ENCODE results near the gene CCNDBP1. TPM values are rescaled to one million over a fixed set of nuclear protein-coding genes. Genes with fewer than 3 reads are reported as not detected.

The CCNDBP1 gene
- total RNA-seq, 4 donors from 2014 or later = 32.4 to 108 (median 92.6) TPM

GRCh38 chr15:43198992-43199391, 13.8 kb downstream of the CCNDBP1 start:
- in situ Hi-C loops (cut with MboI; ENCODE audit: low sequenced_read_pairs in 4 of 4) = no loop called here
- intact Hi-C loops (cut with DNase I; ENCODE audit: low total_unique reads) = no loop called here

GRCh38 chr15:43199945-43200488, 14.8 kb downstream of the CCNDBP1 start:
- Histone ChIP-seq H3K4me1 (peaks cover 19 to 25% of the 10 kb centered on the region in 2 donors), H3K9me3 (no peaks in the 10 kb centered on the region), H3K27ac (no peak overlapping the region), H3K4me3 (no peak overlapping the region), H3K36me3 (peaks cover 0 to 10% of the 10 kb centered on the region in 2 donors), H3K27me3 (no peaks in the 10 kb centered on the region)
- TF ChIP-seq POLR2A (IDR thresholded peaks at IDR 0.05) (no peak), CTCF (IDR thresholded peaks at IDR 0.05 in 4 of 5, conservative IDR thresholded peaks at IDR 0.05 in 1 of 5) (no peak)
- intact Hi-C loops (cut with DNase I; ENCODE audit: low total_unique reads) = loop anchor here (10.0 kb wide), 1 partner anchor 495 kb away; no protein-coding TSS in a partner anchor
- ATAC-seq = no peak
- in situ Hi-C loops (cut with MboI; ENCODE audit: low sequenced_read_pairs in 4 of 4) = no loop called here
- no peak for DNase-seq

More at GRCh38 chr15:43198992-43199391, 13.8 kb downstream of the CCNDBP1 start:
- H3K9me3 ChIP-seq = no peaks in the 10 kb centered on the region
- no peaks in the 10 kb centered on the region for H3K27me3 ChIP-seq
- peaks cover 0 to 14% of the 10 kb centered on the region in 2 donors for H3K36me3 ChIP-seq
- no peak for ATAC-seq
- H3K27ac ChIP-seq = no peak overlapping the region
- DNase-seq = no peak
- H3K4me1 ChIP-seq = peaks cover 29 to 32% of the 10 kb centered on the region in 2 donors
- H3K4me3 ChIP-seq = no peak overlapping the region
- no peak for TF ChIP-seq POLR2A (IDR thresholded peaks at IDR 0.05)
- no peak for TF ChIP-seq CTCF (IDR thresholded peaks at IDR 0.05 in 4 of 5, conservative IDR thresholded peaks at IDR 0.05 in 1 of 5)

GRCh38 chr15:43204016-43204901, 19.1 kb downstream of the CCNDBP1 start:
- intact Hi-C loops (cut with DNase I; ENCODE audit: low total_unique reads) = loop anchor here (1.0 to 10.0 kb wide), 2 partner anchors 17 to 499 kb away; no protein-coding TSS in a partner anchor
- in situ Hi-C loops (cut with MboI; ENCODE audit: low sequenced_read_pairs in 4 of 4) = no loop called here

GRCh38 chr15:43206054-43206453, 20.9 kb downstream of the CCNDBP1 start:
- in situ Hi-C loops (cut with MboI; ENCODE audit: low sequenced_read_pairs in 4 of 4) = no loop called here
- ATAC-seq (no peak), DNase-seq (no peak)
- intact Hi-C loops (cut with DNase I; ENCODE audit: low total_unique reads) = loop anchor here (10.0 kb wide), 1 partner anchor 501 kb away; no protein-coding TSS in a partner anchor
- no peak overlapping the region for H3K4me3 ChIP-seq
- peaks cover 0 to 5% of the 10 kb centered on the region in 2 donors for H3K4me1 ChIP-seq
- TF ChIP-seq POLR2A (IDR thresholded peaks at IDR 0.05) (no peak), CTCF (IDR thresholded peaks at IDR 0.05 in 4 of 5, conservative IDR thresholded peaks at IDR 0.05 in 1 of 5) (no peak)
- H3K27ac ChIP-seq = no peak overlapping the region
- H3K36me3 ChIP-seq = no peaks in the 10 kb centered on the region
- H3K9me3 ChIP-seq = no peaks in the 10 kb centered on the region
- H3K27me3 ChIP-seq = no peaks in the 10 kb centered on the region

More at GRCh38 chr15:43204016-43204901, 19.1 kb downstream of the CCNDBP1 start:
- Histone ChIP-seq H3K4me3 (no peak overlapping the region), H3K27me3 (no peaks in the 10 kb centered on the region), H3K27ac (no peak overlapping the region), H3K9me3 (no peaks in the 10 kb centered on the region), H3K4me1 (peaks cover 0 to 5% of the 10 kb centered on the region in 2 donors), H3K36me3 (no peaks in the 10 kb centered on the region)
- TF ChIP-seq POLR2A (IDR thresholded peaks at IDR 0.05) = no peak
- peak; percentile 26 to 66 (median 63) for TF ChIP-seq CTCF (IDR thresholded peaks at IDR 0.05 in 4 of 5, conservative IDR thresholded peaks at IDR 0.05 in 1 of 5)
- peak in 1 of 2 donors; percentile 74 for ATAC-seq
- peak in 1 of 2 donors; percentile 34 for DNase-seq

Data from gastrocnemius medialis (tissue), 4 donors.